Fibroblast of lung (primary cell): ENCODE results near the gene CDK5RAP1.

Source experiments
- EZH2 ChIP-seq: IDR thresholded peaks from 2 replicates; pipeline ENCODE4 v1.5.1; 2012; ENCODE audit warnings: low read length, control low read depth, mild to moderate bottlenecking; ENCODE audit errors: missing control alignments
- TF ChIP-seq, protein P1 (sequence below), 2 donors: IDR thresholded peaks in 1 of 2; conservative IDR thresholded peaks in 1 of 2; 1 replicate in 1 of 2; 2 replicates in 1 of 2; pipeline ENCODE4 v1.5.1; 2011 to 2012; ENCODE audit warnings: low read length in 2 of 2, control low read depth in 1 of 2, inconsistent platforms in 1 of 2, low read depth in 1 of 2, mild to moderate bottlenecking in 1 of 2

- TF ChIP-seq, protein P1, sequence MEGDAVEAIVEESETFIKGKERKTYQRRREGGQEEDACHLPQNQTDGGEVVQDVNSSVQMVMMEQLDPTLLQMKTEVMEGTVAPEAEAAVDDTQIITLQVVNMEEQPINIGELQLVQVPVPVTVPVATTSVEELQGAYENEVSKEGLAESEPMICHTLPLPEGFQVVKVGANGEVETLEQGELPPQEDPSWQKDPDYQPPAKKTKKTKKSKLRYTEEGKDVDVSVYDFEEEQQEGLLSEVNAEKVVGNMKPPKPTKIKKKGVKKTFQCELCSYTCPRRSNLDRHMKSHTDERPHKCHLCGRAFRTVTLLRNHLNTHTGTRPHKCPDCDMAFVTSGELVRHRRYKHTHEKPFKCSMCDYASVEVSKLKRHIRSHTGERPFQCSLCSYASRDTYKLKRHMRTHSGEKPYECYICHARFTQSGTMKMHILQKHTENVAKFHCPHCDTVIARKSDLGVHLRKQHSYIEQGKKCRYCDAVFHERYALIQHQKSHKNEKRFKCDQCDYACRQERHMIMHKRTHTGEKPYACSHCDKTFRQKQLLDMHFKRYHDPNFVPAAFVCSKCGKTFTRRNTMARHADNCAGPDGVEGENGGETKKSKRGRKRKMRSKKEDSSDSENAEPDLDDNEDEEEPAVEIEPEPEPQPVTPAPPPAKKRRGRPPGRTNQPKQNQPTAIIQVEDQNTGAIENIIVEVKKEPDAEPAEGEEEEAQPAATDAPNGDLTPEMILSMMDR (conservative IDR thresholded peaks at IDR 0.05 in 1 of 2, IDR thresholded peaks at IDR 0.05 in 1 of 2; ENCODE audit: low read depth in 1 of 2, low read length in 2 of 2), result no peak
- no peak for TF ChIP-seq EZH2
Observed at GRCh38 chr20:33332905-33333456, 68.3 kb downstream of the CDK5RAP1 start.
